Skeletal muscle tissue (tissue), 4 donors: Measurements from ENCODE around the gene ARHGEF1. TPM values are rescaled to one million over a fixed set of nuclear protein-coding genes. Genes with fewer than 3 reads are reported as not detected.
"Not testable (repeated sequence)": the region's sequence is repeated elsewhere in the genome, so short reads cannot be mapped to it uniquely, and the experiment has no call there.

Source experiments
- H3K27ac ChIP-seq: one replicate; pipeline ENCODE4 v1.7.0; 2013; ENCODE audit warnings: mild to moderate bottlenecking, low read depth, low read length, inconsistent platforms
- H3K27me3 ChIP-seq, 3 donors: one replicate each; pipeline ENCODE4 v1.7.0; 2013; ENCODE audit warnings: low read length in 3 of 3; ENCODE audit not compliant: control insufficient read depth in 3 of 3, insufficient read depth in 3 of 3
- H3K36me3 ChIP-seq, 3 donors: one replicate each; pipeline ENCODE4 v1.7.0; 2013; ENCODE audit warnings: low read length in 3 of 3; ENCODE audit not compliant: control insufficient read depth in 3 of 3, insufficient read depth in 3 of 3
- H3K4me1 ChIP-seq, 3 donors: one replicate each; pipeline ENCODE4 v1.7.0; 2013; ENCODE audit warnings: low read length in 3 of 3, mild to moderate bottlenecking in 3 of 3; ENCODE audit not compliant: control insufficient read depth in 3 of 3, insufficient read depth in 3 of 3
- H3K4me3 ChIP-seq, 3 donors: one replicate each; pipeline ENCODE4 v1.7.0; 2013; ENCODE audit warnings: low read length in 3 of 3
- H3K9ac ChIP-seq, 3 donors: one replicate each; pipeline ENCODE4 v1.7.0; 2013; ENCODE audit warnings: low read length in 3 of 3, mild to moderate bottlenecking in 3 of 3, moderate library complexity in 2 of 3, low read depth in 1 of 3
- H3K9me3 ChIP-seq, 3 donors: one replicate each; pipeline ENCODE4 v1.7.0; 2013; ENCODE audit warnings: low read length in 3 of 3; ENCODE audit not compliant: control insufficient read depth in 3 of 3
- total RNA-seq: library from RNA; depleted of rRNA; stranded (reverse); fragments of >200 nt; gene quantifications from one replicate; pipeline ENCODE4 v1.2.3, GENCODE V29; 2014
- donor health status: Osteomylitis.

ARHGEF1 gene
- total RNA-seq, 1 donor from 2014 or later, result 13.6 TPM

- Histone ChIP-seq H3K36me3 (peaks cover 7 to 13% (median 9%) of the 10 kb centered on the region in 3 donors), H3K9ac (no peak overlapping the region), H3K9me3 (no peaks in the 10 kb centered on the region), H3K4me3 (no peak overlapping the region), H3K27me3 (peaks cover 46 to 48% (median 46%) of the 10 kb centered on the region in 3 donors), H3K27ac (no peak overlapping the region), H3K4me1 (no peaks in the 10 kb centered on the region)
Measured at GRCh38 chr19:41910240-41910991, 27.4 kb downstream of the ARHGEF1 start.

DNA sequence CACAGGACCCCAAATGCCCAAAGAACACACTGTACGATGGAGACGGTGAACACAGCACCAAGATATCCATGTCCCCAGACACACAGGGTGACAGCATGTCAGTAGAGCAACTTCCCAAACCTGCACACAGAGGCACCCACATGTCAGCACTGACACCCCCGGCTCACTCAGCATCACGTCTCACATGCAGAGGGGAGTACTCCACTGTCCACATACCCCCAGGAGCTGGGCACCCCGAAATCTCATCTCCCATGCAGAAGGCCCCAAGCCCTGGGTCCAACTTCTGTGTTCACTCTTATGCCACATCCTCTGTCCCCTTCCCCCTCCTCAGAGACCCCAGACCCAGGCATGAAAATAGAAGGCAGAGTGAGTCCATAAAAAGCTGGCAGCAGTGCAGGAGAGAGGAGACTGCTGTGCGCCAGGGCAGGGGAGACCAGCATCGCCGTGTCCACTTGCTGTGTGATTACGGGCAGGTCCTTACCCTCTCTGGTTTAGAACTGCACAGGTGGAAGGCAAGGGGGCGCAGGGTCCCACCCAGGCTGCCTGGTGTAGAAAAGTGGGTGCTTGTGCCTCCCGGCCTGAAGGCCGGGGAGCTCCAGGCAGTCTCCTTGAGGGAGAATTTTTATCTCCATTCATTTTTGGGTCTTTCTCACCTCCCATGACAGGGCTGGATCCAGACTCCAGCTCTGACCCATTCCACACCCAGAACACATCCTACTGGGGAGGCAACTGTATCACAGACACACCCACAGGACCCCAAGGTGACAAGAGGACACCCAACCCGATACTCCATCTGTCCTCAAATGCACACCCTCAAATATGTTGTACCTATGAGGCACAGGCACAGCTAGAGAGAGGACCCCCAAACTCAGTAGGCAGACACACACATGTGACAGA, 28.3 kb downstream of the ARHGEF1 start:
- Histone ChIP-seq H3K36me3 (peaks cover 0 to 7% (median 1%) of the 10 kb centered on the region in 3 donors), H3K27ac (no peak overlapping the region), H3K4me1 (no peaks in the 10 kb centered on the region), H3K9me3 (no peaks in the 10 kb centered on the region), H3K9ac (no peak overlapping the region), H3K27me3 (peaks cover 52 to 55% (median 53%) of the 10 kb centered on the region in 3 donors), H3K4me3 (no peak overlapping the region)

- Histone ChIP-seq H3K9ac (no peak overlapping the region), H3K4me3 (no peak overlapping the region), H3K27ac (no peak overlapping the region), H3K27me3 (peaks cover 61 to 64% (median 61%) of the 10 kb centered on the region in 3 donors), H3K36me3 (no peaks in the 10 kb centered on the region), H3K4me1 (no peaks in the 10 kb centered on the region), H3K9me3 (no peaks in the 10 kb centered on the region)
Measured at GRCh38 chr19:41911889-41912731, 29.1 kb downstream of the ARHGEF1 start.

DNA sequence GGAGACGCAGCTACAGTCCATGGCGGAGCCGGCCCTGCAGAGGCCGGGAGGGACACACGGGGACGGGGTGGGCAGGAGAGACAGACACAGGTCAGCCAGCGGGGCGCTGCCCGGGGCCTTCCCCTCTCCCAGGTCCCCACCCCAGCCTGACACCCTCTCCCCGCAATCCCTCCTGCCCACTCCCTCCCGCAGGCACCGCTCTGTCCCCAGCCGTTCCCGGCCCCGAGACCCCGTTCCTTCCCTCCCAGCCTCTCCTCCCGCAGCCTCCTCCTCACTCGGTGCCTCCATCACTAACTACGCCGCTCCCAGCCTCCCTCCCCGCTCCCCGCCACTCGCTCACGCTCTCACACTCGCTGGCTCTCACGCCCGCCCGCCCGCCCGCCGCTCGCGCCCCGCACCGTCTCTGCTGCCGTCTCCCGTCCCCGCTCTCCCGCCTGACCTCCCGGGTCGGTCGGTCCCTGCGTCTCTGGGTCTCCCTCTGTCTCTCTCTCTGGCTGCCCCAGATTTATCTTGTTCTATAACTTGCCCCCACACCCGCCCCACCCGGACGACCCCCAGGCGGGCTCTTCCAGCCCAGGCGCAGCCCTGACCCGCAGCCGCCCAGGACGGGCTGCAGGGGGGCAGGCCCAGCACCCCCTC, 30.0 kb downstream of the ARHGEF1 start:
- Histone ChIP-seq H3K27ac (no peak overlapping the region), H3K9me3 (no peaks in the 10 kb centered on the region), H3K27me3 (peaks cover 67 to 72% (median 71%) of the 10 kb centered on the region in 3 donors), H3K9ac (no peak overlapping the region), H3K36me3 (no peaks in the 10 kb centered on the region), H3K4me3 (no peak overlapping the region), H3K4me1 (no peaks in the 10 kb centered on the region)

DNA sequence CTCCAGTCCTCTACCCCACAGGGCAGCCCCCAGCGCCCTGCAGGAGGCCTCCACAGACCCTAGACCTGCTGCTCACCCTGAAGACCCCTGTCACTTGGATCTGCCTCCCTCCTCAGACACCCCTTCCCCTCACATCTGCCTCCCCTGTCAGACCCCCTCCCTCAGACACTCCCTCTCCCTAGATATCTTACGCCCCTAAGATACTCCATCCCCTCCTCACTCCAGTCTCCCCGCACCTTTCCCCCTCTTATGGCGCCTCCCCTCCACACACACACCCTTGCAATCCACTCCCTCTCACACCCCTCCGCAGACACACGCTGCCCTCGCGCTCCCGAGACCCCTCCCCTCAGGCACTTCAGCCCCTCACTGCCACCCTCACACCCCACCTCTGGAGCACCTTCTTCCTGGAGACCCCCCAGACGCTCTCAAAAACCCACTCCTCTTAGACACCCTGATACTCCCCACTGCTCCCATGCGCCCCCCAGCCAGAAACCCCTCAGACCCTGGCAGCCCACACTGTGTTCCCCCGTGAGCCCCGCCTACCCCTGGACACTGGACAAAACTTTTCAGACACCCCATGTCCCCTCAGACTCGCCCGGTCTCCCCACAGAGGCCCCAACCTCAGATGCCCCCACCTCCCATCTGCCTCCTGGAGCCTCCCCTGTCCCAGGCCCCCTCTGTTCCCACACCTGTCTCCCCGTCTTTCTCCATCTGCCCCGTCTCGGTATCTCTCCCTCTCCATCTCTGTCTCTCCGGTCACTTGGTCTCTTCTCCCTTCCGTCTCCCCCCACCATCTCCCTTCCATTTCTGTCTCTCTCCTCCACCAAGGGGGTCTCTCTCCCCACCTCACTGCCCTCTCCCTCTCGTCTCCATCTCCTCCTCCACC, 30.8 kb downstream of the ARHGEF1 start:
- no peak overlapping the region for H3K4me3 ChIP-seq
- H3K4me1 ChIP-seq, result no peaks in the 10 kb centered on the region
- no peak overlapping the region for H3K27ac ChIP-seq
- H3K9ac ChIP-seq, result no peak overlapping the region
- H3K9me3 ChIP-seq, result no peaks in the 10 kb centered on the region
- no peaks in the 10 kb centered on the region for H3K36me3 ChIP-seq
- H3K27me3 ChIP-seq, result peaks cover 75 to 79% (median 78%) of the 10 kb centered on the region in 3 donors

GRCh38 chr19:41914424-41914834, 31.4 kb downstream of the ARHGEF1 start:
- not testable (repeated sequence) for H3K27ac ChIP-seq, H3K4me3 ChIP-seq, H3K9me3 ChIP-seq, H3K4me1 ChIP-seq, H3K36me3 ChIP-seq, H3K9ac ChIP-seq
- peaks cover 77 to 84% (median 81%) of the 10 kb centered on the region in 3 donors for H3K27me3 ChIP-seq

DNA sequence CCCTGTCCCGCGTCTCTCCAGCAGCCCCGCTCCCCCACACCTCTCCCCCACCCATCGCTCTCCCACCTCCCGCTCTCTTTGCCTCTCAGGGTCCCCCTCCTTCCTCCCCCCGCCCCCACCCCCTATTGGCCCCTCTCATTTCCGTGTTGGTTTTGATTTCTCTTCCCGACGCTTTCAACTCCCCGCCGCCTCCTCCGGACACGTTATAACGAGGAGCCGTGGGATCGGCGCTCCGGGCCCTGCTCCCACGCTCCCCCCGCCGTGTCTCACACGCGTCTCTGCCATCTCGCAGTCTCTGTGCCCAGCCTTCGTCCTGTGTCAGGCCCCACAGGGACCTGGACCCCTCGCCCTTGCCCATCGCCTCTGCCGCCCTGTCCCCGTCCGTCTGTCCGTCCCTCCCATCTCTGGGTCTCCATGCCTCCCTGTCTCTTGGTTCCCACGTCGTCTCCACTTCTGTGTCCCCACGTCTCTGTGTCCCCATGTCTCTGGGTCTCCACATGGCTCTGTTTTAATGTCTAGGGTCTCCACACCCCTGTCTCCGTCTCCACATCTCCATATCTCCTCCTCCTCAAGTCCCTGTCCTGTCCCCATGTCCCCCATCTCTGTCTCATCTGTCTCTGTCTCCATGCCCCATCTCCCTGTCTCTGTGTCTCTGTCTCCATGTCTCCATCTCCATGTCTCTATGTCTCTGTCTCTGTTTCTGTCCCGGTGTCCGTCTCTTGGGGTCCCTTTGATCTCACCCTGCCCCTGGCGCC, 32.2 kb downstream of the ARHGEF1 start:
- peaks cover 78 to 87% (median 84%) of the 10 kb centered on the region in 3 donors for H3K27me3 ChIP-seq
- H3K4me3 ChIP-seq, result no peak overlapping the region
- H3K9ac ChIP-seq, result no peak overlapping the region

DNA sequence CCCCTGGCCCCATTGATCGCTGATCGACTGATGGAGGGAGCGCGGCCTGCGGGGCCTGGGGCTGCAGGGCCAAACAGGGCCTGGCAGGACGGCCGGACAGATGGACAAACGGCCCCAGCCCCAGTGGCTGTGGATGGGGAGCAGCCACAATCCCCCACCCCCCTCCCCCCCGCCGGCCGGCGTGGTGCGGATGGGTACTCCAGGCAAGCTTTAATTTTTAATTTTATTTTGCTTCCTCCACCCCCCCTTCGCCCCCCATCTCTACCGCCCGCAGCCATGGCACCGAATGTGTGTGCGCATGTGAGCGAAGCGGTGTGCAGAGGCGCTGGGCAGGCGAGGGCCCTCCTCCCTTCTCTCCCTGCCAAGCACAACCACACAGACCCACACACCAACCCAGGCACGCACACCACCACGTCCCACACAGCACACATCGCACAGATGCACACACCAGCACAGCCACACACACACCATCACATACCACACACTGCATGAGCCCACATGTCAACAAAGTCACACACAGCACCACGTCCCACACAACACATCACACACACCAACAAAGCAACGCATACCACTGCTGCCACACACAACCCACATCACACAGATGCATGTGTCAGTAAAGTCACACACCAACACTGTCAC, 32.9 kb downstream of the ARHGEF1 start:
- H3K27ac ChIP-seq, result no peak overlapping the region
- no peaks in the 10 kb centered on the region for H3K4me1 ChIP-seq
- peaks cover 78 to 87% (median 84%) of the 10 kb centered on the region in 3 donors for H3K27me3 ChIP-seq
- no peaks in the 10 kb centered on the region for H3K9me3 ChIP-seq
- H3K9ac ChIP-seq, result no peak overlapping the region
- no peaks in the 10 kb centered on the region for H3K36me3 ChIP-seq
- no peak overlapping the region for H3K4me3 ChIP-seq

More for the DNA sequence above, 32.2 kb downstream of the ARHGEF1 start:
- H3K36me3 ChIP-seq, result no peaks in the 10 kb centered on the region
- H3K27ac ChIP-seq, result no peak overlapping the region
- H3K4me1 ChIP-seq, result no peaks in the 10 kb centered on the region
- H3K9me3 ChIP-seq, result no peaks in the 10 kb centered on the region
